Measurements from ENCODE around the gene PEA15. TPM values are rescaled to one million over a fixed set of nuclear protein-coding genes. Genes with fewer than 3 reads are reported as not detected.

PEA15 gene
- total and polyA plus RNA-seq, 10 of the 15 experiments (the other 5 are each of a cell fraction or from before 2014, with no cell fraction given) = 15.1 to 269 (median 65.6) TPM

- TF ChIP-seq E4F1 (IDR thresholded peaks at IDR 0.05; ENCODE audit: borderline replicate concordance, partially characterized antibody) = no peak
Observed at GRCh38 chr1:160161965-160162705, 43.0 kb upstream of the PEA15 start (continued).

GRCh38 chr1:160162931-160163330 is 42.3 kb upstream of the PEA15 start:
- Histone ChIP-seq H3K4me1 (ENCODE audit: control insufficient read depth, insufficient read depth, low read length) (peaks cover 17% of the 10 kb centered on the region), H3K36me3 (ENCODE audit: control insufficient read depth in 2 of 2, insufficient read depth in 2 of 2, low read length in 1 of 2) (no peaks in the 10 kb centered on the region), H4K20me1 (ENCODE audit: control insufficient read depth, insufficient read depth) (no peaks in the 10 kb centered on the region), H3K4me2 (ENCODE audit: control insufficient read depth, insufficient read depth) (no peak overlapping the region), H3K9ac (ENCODE audit: control insufficient read depth, insufficient read depth, low read length) (no peak overlapping the region), H3K4me3 (no peak overlapping the region), H2AFZ (ENCODE audit: control insufficient read depth, low read depth, low read length) (no peak overlapping the region), H3K79me2 (ENCODE audit: control insufficient read depth, insufficient read depth, low read length) (no peaks in the 10 kb centered on the region), H3K27me3 (replicated peaks in 1 of 2; ENCODE audit: control insufficient read depth in 2 of 2, insufficient read depth in 2 of 2, low read length in 1 of 2) (no peaks in the 10 kb centered on the region; a peak in 1 of 4 replicates), H3K9me3 (replicated peaks; ENCODE audit: control insufficient read depth, insufficient read depth, low read length) (no peaks in the 10 kb centered on the region), H3K27ac (ENCODE audit: control insufficient read depth, insufficient read depth) (no peak overlapping the region)
- 85% methylated on average over 2 of the region's 2 CpGs for WGBS (ENCODE audit: insufficient coverage, insufficient replicate concordance, low lambda C conversion rate, missing lambda C conversion rate)
- no TSS peak for BruUV-seq (replicated peaks)
- POLR2A ChIA-PET = no interaction called here
- RAD21 ChIA-PET (ENCODE audit: unreplicated experiment) = interaction anchor here (1.1 to 1.7 kb wide), 3 partner anchors 15 to 213 kb away, joined by 4 read pairs; no protein-coding TSS in a partner anchor
- intact Hi-C loops (cut with micrococcal nuclease; ENCODE audit: unreplicated experiment) (no loop called here), in situ Hi-C loops (cut with MboI) (no loop called here)
- CTCF ChIA-PET = interaction anchor here (0.6 to 4.0 kb wide), 8 partner anchors 21 to 216 kb away, joined by 3 to 26 read pairs (median 6); partner anchors contain the start of gene CASQ1
- FAIRE-seq (no peak), DNase-seq (ENCODE audit: low read depth, low spot score) (no peak), ATAC-seq (no peak)
- SMC1A ChIA-PET (ENCODE audit: uncharacterized antibody, unreplicated experiment) = interaction anchor here (0.6 to 1.7 kb wide), 6 partner anchors 89 to 214 kb away, joined by 3 to 13 read pairs (median 4); partner anchors contain the start of gene PEX19
- TF ChIP-seq GABPA (IDR thresholded peaks at IDR 0.05; ENCODE audit: low read depth) (no peak), BMI1 (IDR thresholded peaks at IDR 0.05; ENCODE audit: borderline replicate concordance) (no peak), ZNF687 (IDR thresholded peaks at IDR 0.05) (no peak), CEBPZ (IDR thresholded peaks at IDR 0.05; ENCODE audit: low read depth, low read length) (no peak), ZBTB4 (CRISPR knock-in tag; IDR thresholded peaks at IDR 0.05) (no peak)

Measured in GM12878 (cell line).